Dedifferentiated amniotic fluid mesenchymal stem cell (primary cell): ENCODE measurements around the gene SNX30.
A peak's percentile ranks its signal among the peaks of the same experiment; 100 is the strongest.

Source experiments
- DNase-seq: peaks from one replicate; pipeline ENCODE4 v3.0.0-alpha.2; 2016; ENCODE audit errors: extremely low spot score

Gene SNX30

DNA sequence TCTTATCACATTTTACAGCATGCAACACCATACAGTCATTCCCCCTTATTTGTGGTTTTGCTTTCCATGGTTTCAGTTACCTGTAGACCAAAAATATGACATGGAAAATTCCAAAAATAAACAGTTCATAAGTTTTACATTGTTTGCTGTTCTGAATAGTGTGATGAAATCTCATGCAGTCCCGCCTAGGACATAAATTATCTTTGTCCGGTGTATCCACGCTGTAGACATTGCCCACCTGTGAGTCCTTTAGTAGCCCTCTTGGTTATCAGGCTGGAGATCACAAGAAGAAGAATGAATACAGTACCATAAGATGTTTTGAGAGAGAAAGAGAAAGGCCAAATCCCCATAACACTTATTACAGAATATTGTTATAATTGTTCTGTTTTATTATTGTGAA lies 72.1 kb downstream of the SNX30 start:
- no peak for DNase-seq

DNA sequence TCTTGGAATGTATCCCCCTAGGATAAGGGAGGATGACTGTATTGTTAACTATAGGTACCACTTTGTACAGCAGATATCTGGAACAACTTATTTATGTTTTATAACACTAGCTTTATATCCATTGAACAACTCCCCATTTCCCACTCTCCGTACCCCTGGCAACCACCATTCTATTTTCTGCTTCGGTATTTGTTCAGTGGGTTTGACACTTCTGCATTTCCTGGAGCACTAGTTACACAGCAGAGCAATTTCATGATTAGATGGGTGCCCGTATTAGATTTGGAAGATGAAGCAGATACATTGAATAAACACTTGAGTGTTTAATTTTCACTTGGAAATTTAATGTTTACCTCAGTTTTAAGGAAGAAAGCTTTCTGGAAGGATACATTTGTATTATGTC lies 72.7 kb downstream of the SNX30 start:
- DNase-seq: no peak

DNA sequence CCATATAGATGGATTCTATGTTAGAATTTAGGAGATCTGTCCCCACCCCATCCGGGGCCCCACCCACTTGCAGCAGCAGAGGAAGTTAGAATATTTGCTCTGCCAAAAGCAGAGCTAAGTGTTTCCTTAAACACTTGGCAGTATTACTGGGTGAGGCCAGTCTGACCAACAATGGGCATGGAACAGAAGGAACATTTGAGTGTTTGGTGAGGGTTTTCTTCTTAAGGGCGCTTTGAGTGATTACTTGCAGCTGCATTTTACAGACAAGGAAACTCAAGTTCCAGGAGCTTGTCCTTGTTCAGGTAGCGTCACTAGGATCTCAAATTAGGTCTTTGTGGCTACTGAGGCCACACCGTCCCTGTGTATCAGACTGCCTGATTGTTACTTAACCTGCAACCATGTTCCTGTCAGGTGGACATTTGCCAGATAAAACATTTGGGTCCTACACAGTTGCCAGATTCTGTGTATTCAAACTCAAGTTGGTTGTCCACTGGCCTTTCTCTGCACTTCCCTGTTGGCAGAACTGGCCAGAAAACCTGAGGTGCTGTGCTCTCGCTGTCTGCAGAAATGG lies 80.8 kb downstream of the SNX30 start:
- DNase-seq: no peak

GRCh38 chr9:112831969-112832368 lies 81.4 kb downstream of the SNX30 start:
- no peak for DNase-seq

- no peak for DNase-seq
Observed at GRCh38 chr9:112833081-112833480, 82.5 kb downstream of the SNX30 start.

DNA sequence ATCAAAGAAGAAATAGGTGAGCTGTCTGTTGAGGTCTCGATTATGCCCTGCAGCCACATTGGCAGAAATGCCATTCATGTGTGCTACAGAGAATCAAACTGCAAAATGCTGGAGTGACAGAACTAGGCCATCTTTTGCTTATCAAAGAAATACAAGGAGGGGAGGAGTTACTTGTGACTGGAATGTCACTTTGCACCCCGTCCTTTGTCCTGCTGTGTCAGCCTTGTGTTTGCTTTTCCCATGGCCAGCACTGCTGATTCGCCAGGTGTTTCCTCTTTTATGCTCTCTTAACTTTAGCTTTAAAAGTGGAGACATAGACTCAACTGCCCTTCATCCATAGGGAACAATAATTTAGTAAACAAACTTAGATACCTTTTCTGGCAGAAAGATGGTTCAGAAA lies 85.8 kb downstream of the SNX30 start:
- DNase-seq: no peak

DNA sequence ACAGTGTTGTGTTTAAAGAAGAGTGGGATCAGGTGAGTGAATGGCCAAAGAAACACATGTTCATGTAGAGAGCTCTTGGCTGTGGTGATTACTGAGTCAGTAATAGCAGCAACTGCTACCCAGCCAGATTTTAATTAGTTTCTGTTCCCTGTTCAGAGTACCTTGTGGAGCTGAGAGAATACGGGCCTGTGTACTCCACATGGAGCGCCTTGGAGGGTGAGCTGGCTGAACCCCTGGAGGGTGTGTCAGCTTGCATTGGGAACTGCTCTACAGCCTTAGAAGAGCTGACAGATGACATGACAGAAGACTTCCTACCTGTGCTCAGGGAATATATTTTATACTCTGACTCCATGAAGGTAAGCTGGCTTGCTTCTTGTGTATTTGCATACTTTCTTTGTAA lies 87.8 kb downstream of the SNX30 start:
- DNase-seq: no peak

DNA sequence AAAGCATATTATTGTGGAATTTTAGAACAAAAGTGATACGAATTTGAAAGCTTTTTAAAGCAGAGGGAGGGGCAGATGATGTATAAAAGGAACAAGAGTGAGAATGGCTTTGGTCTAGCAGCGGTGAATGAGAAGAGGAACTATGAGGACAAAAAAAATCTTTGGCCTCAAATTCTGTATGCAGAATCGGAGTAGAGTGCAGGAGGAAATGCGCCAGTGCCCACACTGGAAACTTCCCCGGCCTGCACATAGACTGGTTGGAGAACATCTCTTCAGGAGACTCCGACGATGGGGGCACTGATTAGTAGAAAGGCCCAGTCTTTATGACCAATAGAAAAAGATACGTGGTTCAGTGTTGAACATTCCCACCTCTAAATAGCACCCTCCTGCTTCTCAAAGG lies 88.8 kb downstream of the SNX30 start:
- DNase-seq: no peak

- DNase-seq: no peak
Observed at GRCh38 chr9:112841261-112841660, 90.7 kb downstream of the SNX30 start.

GRCh38 chr9:112842555-112842954 lies 92.0 kb downstream of the SNX30 start:
- DNase-seq: no peak

- peak; percentile 80 for DNase-seq
Observed at GRCh38 chr9:112844771-112845542, 94.4 kb downstream of the SNX30 start.

DNA sequence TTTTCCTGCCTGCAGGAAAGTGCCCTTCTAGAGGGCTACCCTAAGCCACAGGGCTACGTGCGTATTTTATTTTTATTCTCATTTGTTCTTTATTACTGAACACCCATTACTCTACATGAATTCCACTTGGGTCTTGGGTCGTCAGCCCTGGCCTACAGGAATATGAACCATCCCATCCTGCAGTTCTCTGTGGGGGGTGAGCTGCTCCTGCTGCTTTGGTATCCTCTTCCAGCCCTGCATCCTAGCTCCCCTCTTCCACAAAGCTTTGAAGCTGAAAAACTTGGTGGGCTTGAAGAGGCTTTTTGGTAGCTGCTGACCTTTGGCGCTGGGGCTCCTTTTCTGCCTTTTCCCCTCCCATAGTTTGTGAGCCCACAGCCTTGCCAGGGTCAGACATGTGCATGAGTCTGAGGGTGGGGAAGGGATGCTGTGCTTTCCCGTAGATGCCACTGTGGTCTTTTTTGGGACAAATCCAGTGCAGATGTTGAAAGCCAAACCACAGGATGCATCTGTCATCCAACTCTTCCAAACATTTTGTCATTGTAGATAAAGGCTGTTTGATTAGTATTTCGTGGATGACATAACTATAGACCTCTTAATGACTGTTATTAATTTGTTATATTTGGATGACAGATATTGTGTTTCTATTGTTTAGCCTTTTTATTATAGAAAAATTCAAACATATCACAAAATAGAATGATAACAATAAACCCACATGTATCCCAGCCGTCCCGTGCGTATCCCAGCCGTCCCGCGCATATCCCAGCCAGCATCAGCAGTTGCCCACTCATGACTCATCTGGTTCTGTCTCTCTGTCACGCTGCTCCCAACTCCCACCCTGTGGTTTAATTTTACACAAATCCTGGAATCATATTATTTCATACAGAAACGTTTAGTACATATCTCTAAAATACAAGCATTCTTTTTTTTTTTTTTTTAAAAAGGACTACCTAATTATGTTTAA lies 96.2 kb downstream of the SNX30 start:
- DNase-seq: no peak

DNA sequence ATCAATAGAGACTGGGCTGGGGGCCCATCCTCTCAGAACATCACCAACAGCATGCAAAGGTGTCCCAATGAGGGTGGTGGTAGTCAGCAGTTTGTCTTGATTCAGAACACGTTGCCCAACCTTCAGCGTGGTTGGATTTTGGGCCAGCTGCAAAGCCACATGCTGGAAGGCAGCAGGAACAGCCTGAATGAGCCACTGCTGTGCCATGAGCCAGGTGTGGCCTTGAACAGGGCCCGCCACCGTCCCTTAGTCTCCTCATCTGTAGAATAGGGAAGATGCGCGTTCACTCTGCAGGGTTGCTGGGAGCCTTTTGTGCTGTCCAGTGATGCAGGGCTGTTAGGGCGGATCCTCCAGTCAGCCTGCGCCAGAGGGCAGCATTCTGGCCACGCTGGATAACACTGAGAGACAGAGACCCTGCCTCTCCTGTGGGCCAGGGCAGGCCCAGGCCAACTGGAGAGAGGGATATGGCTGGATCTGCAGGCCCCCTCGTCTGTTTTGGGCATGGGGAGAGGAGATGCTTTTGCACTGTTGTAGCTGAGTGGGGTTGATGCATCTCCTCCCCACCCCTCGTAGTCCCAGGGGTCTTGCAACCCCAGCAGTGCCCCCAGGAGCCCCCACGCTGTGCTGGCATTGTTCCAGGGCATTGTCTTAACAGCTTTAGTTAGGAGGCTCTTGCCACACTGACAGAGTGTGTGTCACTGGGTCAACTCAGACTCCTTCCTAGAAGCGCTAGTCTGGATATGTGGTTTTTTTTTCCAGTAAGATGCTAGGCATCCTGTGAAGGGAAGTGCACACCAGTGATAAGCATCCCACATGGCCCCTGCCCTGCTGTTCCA lies 98.0 kb downstream of the SNX30 start:
- no peak for DNase-seq

- no peak for DNase-seq
Observed at GRCh38 chr9:112849363-112849922, 98.9 kb downstream of the SNX30 start.

- no peak for DNase-seq
Observed at GRCh38 chr9:112850840-112851239, 100.3 kb downstream of the SNX30 start.

DNA sequence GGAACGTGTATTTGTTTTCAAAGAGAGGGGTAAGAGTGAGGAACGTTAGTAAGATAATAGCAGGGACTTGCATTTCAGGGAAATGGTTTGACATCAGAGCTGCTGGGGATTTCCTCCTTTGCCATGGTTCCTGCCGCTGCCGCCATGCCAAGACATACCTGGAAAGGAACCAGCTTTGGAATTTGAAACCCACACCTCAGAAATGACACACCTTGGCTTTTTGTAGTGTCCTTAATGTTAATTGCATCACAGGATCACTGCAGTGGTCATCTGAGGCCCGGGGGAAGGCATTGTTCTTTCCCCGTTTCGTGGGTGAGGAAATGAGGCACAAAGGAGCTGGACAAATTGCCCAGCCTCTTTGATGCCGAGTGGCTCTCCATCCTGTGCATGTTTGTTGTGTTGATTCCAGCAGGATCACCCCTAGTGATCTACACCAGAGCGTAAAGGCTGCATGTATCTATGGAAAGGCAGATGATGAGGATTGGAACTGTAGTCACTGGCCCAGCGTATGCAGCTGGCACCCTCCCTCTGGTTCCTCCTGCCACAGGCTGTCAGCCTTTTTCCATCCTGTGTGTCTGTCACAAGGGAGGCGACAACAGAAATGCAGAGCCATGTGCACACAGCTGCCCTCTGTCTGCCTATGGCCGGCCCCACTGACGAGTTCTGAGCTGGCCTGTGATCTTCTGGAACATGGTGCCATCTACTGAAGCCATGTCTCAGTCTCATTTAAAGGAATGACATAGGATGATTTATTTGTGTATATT lies 102.4 kb downstream of the SNX30 start:
- DNase-seq: no peak

- no peak for DNase-seq
Observed at GRCh38 chr9:112853882-112854585, 103.5 kb downstream of the SNX30 start.

GRCh38 chr9:112854657-112855056 lies 104.1 kb downstream of the SNX30 start:
- DNase-seq: no peak

- DNase-seq: no peak
Observed at GRCh38 chr9:112856200-112856599, 105.6 kb downstream of the SNX30 start.

GRCh38 chr9:112856843-112857242 lies 106.3 kb downstream of the SNX30 start:
- no peak for DNase-seq
